HCT116 (cell line): ENCODE data around the gene TAF4.
"Not testable (repeated sequence)": the region's sequence is repeated elsewhere in the genome, so short reads cannot be mapped to it uniquely, and the experiment has no call there.

Experiments
- ATF3 ChIP-seq: IDR thresholded peaks from 2 replicates; pipeline ENCODE4 v1.6.1; 2012
- CTCF ChIP-seq, 3 experiments: fragments of 200-600 bp in 1 of 3; sonication (generic) in 1 of 3; IDR thresholded peaks in 2 of 3; conservative IDR thresholded peaks in 1 of 3; 2 replicates each; pipeline ENCODE4 v1.5.1; 2012 to 2017; ENCODE audit warnings: low read depth in 2 of 3, low read length in 2 of 3, antibody characterized with exemption in 1 of 3, borderline replicate concordance in 1 of 3, control low read depth in 1 of 3, mild to moderate bottlenecking in 1 of 3, mixed read lengths in 1 of 3, mixed run types in 1 of 3, moderate library complexity in 1 of 3; ENCODE audit not compliant: insufficient read depth in 1 of 3
- EZH2 ChIP-seq: fragments of 200-600 bp; sonication (generic); IDR thresholded peaks from 2 replicates; pipeline ENCODE4 v1.6.1; 2017; ENCODE audit warnings: antibody characterized with exemption, mixed run types
- EZH2phosphoT487 ChIP-seq: fragments of 200-600 bp; IDR thresholded peaks from 2 replicates; pipeline ENCODE4 v1.6.1; 2018; ENCODE audit warnings: antibody characterized with exemption, borderline replicate concordance
- JUND ChIP-seq: IDR thresholded peaks from 2 replicates; pipeline ENCODE4 v1.6.1; 2012
- POLR2A ChIP-seq: IDR thresholded peaks from 2 replicates; pipeline ENCODE4 v1.7.0; 2011; ENCODE audit warnings: borderline replicate concordance; ENCODE audit not compliant: insufficient read depth, insufficient read length; ENCODE audit errors: extremely low read depth
- POLR2AphosphoS5 ChIP-seq: IDR thresholded peaks from 2 replicates; pipeline ENCODE4 v1.6.1; 2011; ENCODE audit warnings: mild to moderate bottlenecking, low read depth, low read length, moderate library complexity
- RAD21 ChIP-seq: IDR thresholded peaks from 2 replicates; pipeline ENCODE4 v1.6.1; 2012; ENCODE audit warnings: low read depth, mild to moderate bottlenecking
- REST ChIP-seq: IDR thresholded peaks from 2 replicates; pipeline ENCODE4 v1.6.1; 2012; ENCODE audit warnings: low read depth
- SIN3A ChIP-seq: IDR thresholded peaks from 2 replicates; pipeline ENCODE4 v1.6.1; 2012; ENCODE audit warnings: low read depth
- YY1 ChIP-seq: IDR thresholded peaks from 2 replicates; pipeline ENCODE4 v1.6.1; 2011; ENCODE audit warnings: low read length, low read depth, moderate library complexity, mild to moderate bottlenecking; ENCODE audit not compliant: insufficient replicate concordance; ENCODE audit errors: extremely low read depth
- ZNF274 ChIP-seq: fragments of 200-500 bp; sonication (Bioruptor generic); IDR thresholded peaks from 2 replicates; pipeline ENCODE4 v1.6.1; 2014; ENCODE audit warnings: mild to moderate bottlenecking, low read depth, low read length, inconsistent platforms

- TF ChIP-seq RAD21; EZH2phosphoT487; CTCF (IDR thresholded peaks at IDR 0.05 in 2 of 3, conservative IDR thresholded peaks at IDR 0.05 in 1 of 3; ENCODE audit: borderline replicate concordance in 1 of 3, insufficient read depth in 1 of 3, low read depth in 2 of 3, low read length in 2 of 3); POLR2A; SIN3A; ATF3; YY1; REST; ZNF274; POLR2AphosphoS5; JUND; EZH2: not testable (repeated sequence)
Measured at GRCh38 chr20:61971595-61971994, 94.1 kb downstream of the TAF4 start.
